ENCODE results near the gene TIMP4. TPM values are rescaled to one million over a fixed set of nuclear protein-coding genes. Genes with fewer than 3 reads are reported as not detected.

TIMP4 gene
- total RNA-seq, result not detected

DNA sequence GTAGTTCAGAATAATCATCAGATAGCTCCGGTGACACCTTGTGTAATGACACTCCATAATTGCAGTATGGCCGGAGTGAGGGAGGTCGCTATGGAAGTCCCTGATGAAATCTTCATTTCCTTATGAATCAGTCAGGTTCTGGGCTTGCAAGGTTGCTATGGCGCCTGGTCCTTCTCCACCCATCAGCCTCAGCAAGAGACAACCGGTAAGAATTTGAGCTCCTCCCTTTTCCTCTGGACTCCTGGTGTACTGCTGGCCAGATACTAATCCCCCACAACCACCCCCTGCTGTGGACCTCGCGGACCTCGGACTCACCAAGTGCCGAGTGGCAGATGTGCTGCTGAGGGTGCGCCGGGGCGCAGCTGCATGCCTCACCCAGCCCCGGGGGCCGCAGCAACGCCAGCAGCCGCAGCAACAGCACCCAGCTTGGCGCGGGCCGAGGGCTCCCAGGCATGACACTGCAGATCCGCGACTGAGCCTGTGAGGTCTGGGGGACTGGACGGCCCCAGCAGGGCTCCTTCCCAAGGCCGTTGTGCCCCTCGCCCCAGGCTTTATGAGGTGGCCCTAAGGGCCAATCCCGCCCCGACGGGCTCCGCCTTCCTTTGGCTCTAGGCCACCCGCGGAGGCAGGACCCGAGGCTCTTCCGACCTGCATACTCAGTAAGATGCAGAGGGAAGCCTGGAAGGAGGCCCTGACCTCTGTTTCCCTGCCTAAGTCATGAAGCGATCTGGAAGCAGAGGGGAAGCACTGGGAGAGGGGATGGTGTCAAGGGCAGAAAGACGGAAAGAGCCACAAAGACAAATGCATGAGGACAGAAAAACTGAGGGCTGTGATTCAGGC is at the start of gene TIMP4:
Gene TIMP4, minus strand, starts transcription at position 526 of the 840 bp plus-strand sequence. Its CDS starts 72 bp downstream, at position 454.
- ChIA-PET CTCF (no interaction called here), POLR2A (no interaction called here)

DNA sequence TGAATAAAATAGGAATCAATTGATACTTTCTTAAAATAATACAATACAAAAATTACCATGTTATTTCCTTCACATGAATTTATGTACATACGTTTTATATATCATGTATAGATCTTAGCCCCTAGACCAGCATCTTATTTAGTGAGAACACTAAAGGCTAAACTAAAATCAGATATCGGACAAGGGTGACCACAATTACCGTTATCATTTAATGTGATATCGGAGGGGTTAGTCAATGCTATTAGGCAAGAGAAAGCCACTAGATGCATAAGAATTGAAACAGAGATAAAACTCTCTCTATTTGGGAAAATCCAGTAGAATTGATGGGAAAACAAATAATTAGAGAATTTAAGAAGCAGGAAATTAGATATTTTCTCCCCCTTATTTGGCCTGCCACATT is 46.5 kb upstream of the TIMP4 start:
- CTCF ChIA-PET, result no interaction called here
- POLR2A ChIA-PET, result no interaction called here

DNA sequence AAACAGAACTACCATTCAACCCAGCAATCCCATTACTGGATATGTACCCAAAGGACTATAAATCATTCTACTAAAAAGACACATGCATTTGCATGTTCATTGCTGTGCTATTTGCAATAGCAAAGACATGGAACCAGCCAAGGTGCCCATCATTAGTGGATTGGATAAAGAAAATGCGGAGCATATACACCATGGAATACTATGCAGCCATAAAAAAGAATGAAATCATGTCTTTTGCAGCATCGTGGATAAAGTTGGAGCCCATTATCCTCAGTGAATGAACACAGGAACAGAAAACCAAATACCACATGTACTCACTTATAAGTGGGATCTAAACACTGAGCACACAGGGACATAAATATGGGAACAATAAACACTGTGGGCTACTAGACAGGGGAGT is 43.1 kb upstream of the TIMP4 start:
- POLR2A ChIA-PET, result no interaction called here
- CTCF ChIA-PET, result no interaction called here

DNA sequence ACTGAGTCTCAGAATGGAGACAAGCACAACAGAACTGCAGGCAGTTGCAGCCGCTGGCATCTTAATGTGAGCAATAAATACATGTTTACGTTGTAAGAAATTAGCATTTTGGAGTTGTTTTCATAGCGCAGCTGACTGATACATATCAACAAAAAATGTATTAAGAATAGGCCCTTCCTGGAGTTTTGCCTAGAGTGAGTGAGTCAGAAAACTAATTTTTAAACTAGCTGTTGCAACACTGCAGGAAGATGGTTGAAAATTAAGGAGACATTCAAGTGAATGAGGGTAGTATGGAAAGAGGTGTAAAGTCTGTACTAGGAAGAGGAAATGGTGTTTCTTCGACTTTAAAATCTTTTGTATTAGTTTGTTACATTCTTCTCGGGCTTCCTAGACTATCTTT is 39.6 kb upstream of the TIMP4 start:
- ChIA-PET POLR2A (no interaction called here), CTCF (interaction anchor here (0.6 kb wide), 1 partner anchor 494 kb away, joined by 3 read pairs; no protein-coding TSS in a partner anchor)

DNA sequence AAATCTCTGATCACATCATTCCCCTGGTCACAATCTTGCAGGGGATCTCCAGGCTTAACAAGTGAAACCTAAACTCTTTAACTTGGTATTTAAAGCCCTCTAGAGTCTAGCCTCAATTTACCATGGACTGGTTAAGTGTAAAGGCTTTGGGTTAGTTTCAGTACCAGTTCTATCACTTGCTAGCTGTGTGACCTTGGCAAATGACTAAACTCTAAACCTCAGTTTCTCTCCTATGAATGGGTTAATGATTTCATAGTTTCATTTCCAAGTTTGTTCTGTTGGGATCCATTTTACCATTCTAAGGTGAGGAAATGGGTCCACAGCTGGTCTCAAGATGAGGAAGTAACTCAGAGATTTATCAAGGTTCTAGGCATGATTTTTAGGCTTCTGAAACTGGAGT is 38.8 kb upstream of the TIMP4 start:
- CTCF ChIA-PET, result no interaction called here
- POLR2A ChIA-PET, result interaction anchor here (0.5 kb wide), 1 partner anchor 272 kb away, joined by 4 read pairs; no protein-coding TSS in a partner anchor

DNA sequence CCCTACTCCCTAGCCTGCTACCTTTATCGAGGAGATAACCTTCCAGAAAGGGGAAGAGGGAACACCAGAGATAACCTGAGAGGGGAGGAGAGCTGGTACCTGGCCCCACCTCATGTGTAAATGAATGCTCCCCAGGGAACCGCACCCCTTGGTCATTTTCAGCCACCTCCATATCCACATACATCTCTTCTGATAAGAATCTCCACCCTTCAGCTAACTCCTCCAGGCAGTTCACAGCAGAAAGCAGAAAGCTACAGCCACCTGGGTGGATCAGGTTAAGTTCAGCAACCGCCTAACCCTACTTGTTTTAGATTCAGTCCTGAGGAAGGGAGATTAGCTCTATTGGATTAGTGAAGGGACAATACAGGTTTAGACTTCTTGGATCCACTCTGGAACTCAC is 38.0 kb upstream of the TIMP4 start:
- POLR2A ChIA-PET, result no interaction called here
- CTCF ChIA-PET, result no interaction called here

DNA sequence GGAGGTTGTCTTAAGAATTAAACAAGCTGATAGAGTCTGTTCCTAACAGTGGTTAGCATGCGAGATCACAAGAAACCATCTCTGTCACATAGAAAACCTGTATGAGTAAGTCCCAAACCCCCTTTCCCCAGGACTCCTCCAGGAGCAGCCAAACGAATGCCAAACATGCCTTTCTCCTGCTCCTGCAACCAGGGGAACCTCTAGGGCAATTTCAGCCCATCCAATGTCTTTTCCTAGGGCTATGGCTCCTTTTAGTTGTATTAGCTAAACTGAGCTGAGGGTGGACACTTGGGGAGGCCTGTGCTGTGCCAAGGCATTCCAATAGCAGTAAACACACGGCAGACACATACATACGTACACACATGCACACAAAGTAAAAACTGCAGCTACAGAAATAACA is 36.5 kb upstream of the TIMP4 start:
- CTCF ChIA-PET, result interaction anchor here (1.2 to 1.5 kb wide), 2 partner anchors 17 to 60 kb away, joined by 3 to 5 read pairs; no protein-coding TSS in a partner anchor
- POLR2A ChIA-PET, result interaction anchor here (0.6 kb wide), 2 partner anchors 70 to 274 kb away, joined by 3 to 16 read pairs; no protein-coding TSS in a partner anchor

DNA sequence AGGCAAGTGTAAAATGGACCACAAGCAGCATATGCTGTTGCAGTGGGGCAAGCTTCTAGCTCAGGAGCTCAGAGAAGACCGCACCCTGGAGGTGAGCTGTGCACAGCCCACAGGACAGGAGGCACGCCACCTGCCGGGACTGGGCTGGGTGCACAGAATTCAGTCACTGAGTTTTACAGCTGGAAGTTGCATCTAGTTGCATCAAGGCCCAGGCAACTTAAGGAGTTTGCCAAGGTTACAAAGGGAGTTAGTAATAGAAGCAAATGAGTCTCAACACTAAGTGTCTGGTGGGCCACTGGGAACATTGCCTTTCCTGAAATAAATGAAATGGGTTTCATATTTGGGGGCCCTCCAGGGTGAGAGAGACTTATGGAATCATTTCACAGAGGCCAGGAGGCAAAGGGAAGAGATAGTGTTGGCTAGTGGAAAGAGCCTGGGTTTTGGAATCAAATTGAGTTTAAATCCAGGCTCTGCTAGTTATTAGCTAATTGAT is 36.0 kb upstream of the TIMP4 start:
- CTCF ChIA-PET, result interaction anchor here (0.7 to 1.5 kb wide), 4 partner anchors 17 to 60 kb away, joined by 3 to 6 read pairs (median 4); no protein-coding TSS in a partner anchor
- POLR2A ChIA-PET, result interaction anchor here (0.6 kb wide), 2 partner anchors 70 to 275 kb away, joined by 3 to 16 read pairs; no protein-coding TSS in a partner anchor

DNA sequence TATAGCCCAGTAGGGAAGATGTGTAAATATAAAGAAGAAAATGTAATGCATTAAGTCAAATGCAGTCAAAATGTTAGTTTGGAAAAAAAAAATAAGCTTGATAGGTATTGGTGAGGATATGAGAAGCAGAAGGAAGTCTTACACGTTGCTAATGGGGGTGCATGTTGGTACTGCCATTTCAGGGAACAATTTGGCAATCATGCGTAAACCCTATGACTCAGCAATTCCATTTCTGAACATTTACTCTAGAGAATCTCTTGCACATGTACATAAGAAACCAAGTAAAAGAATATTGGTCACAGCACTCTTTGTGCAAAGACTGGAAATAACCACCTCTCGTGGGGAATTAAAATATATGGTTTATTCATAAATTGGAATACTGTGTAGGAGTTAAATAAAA is 35.5 kb upstream of the TIMP4 start:
- CTCF ChIA-PET, result interaction anchor here (0.7 to 1.5 kb wide), 4 partner anchors 16 to 59 kb away, joined by 3 to 6 read pairs (median 4); no protein-coding TSS in a partner anchor
- POLR2A ChIA-PET, result no interaction called here

DNA sequence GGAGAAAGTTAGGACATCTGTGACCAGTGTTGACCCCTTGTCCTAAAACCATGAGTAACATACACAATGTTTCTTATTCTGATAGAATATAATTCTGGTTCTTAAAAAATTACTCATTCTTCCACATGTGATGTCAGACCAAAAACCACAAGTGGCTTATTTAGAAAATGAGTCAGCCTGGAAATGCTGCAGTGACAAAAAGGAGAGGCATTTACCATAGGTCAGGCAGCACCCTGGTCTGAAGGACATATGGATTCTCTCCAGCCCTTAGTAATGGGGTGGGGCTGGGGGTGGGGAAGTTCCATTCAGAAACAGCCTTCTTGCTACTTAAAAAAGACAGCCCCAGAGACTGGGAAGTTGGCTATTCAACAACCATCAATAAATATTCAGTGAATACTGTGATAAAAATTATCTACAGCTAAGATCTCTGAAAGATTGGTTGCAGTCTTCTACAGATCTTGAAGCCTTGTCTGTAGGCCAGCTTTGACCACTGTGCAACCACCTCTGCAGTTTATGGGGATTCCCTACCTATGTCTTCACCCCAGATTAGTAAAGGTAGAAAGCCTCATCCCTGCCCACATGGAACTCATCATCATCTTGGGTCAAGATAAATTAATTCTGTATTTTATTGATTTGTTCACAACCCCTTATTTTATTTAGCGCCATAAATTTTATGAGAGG is 34.9 kb upstream of the TIMP4 start:
- CTCF ChIA-PET, result interaction anchor here (1.4 kb wide), 1 partner anchor 55 kb away, joined by 6 read pairs; no protein-coding TSS in a partner anchor
- POLR2A ChIA-PET, result no interaction called here

DNA sequence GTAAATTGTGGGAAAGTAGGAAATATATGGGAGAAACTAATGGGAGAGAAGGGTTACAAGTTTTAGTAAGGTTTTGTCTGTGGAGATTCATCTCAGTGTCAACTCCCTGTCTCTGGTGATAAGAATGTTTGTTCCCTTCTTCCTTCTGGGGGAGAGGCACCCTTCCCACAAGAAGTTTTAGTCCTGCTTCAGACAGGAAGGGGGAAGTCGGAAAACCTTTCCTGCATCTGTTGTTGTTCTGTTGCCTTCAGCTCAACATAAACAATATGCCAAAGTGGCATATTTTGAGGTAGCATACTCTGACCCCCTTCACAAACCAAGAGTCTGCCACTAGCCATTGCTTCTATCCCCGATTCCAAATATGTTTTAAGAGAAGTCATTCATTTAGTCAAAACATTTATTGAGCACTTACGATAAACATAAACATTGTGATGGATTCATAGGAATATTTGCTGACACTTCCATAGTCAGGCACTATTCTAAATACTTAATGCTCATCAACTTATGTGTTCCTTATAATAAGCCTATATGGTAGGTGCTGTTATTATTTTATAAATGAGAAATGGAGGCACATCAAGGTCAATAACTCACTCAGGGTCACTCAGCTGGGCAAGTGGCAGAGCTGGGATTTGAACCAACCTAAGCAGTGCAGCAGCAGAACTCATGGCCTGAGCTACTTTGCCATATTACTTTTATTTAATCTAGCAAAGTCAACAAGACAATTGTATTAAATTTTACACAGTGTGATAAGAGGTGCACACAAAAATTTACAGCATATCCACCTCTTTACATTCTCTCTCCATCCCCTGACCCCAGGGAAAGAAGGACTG is 34.2 kb upstream of the TIMP4 start:
- CTCF ChIA-PET, result interaction anchor here (1.4 kb wide), 1 partner anchor 55 kb away, joined by 6 read pairs; no protein-coding TSS in a partner anchor
- POLR2A ChIA-PET, result no interaction called here

DNA sequence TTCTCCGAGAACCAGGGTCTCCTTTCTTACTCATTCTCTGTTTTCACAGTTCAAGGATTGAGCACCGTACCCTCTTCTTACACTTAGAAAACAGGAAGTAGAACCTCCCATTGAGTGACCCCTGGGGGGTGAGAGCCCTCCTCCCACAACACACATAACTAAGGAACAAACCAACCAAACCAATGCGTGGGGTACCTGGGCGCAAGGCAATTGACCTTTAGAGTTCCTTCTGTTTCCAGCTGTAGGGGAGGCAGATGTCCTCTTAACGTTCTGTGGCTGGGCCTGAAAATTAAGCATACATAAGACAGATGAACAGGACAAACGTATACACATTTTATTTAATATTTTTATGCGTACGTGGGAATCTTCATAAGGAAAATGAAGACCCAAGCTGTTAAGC is 33.5 kb upstream of the TIMP4 start:
- POLR2A ChIA-PET, result no interaction called here
- CTCF ChIA-PET, result no interaction called here

DNA sequence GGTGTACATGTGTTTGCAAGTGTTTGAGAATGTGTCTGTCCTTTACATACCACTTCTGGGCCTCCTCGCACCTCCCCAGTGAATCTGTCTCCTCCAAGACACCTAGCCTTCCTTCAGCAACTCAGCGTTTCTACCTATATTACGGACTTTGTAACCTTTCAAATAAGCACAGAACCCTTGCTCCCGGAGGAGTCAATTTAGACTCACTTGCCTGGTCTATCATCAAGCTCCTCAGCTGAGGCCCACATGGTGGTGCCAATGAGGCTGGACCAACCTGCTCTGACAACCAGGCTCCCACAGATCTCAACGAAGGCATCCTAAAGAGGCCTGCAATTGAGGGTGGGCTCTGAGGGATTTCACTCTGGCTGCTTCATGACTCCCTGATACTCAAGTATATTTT is 32.8 kb upstream of the TIMP4 start:
- POLR2A ChIA-PET, result interaction anchor here (1.3 kb wide), 1 partner anchor 293 kb away, joined by 3 read pairs; the partner anchor contains the start of gene TSEN2
- CTCF ChIA-PET, result no interaction called here

DNA sequence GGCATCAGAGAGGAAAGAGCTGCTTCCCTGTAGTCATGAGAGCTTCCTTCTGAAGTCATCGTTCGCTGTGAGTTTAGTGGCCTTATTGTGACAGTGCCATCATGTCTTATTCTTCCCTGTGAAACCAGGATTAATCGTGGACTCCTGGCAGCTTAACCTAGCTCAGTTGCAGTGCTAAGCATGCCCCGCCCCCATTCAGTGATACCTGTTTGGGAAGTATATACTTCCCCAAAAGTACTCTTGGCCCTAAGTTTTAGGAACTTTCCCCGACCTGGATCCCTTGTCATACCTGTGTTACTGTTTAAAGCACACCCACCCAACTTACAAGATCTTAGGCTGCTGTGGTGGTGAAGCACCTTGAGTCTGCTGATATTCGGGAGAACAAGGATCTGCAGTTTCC is 32.1 kb upstream of the TIMP4 start:
- CTCF ChIA-PET, result no interaction called here
- POLR2A ChIA-PET, result interaction anchor here (1.3 kb wide), 1 partner anchor 293 kb away, joined by 3 read pairs; the partner anchor contains the start of gene TSEN2

DNA sequence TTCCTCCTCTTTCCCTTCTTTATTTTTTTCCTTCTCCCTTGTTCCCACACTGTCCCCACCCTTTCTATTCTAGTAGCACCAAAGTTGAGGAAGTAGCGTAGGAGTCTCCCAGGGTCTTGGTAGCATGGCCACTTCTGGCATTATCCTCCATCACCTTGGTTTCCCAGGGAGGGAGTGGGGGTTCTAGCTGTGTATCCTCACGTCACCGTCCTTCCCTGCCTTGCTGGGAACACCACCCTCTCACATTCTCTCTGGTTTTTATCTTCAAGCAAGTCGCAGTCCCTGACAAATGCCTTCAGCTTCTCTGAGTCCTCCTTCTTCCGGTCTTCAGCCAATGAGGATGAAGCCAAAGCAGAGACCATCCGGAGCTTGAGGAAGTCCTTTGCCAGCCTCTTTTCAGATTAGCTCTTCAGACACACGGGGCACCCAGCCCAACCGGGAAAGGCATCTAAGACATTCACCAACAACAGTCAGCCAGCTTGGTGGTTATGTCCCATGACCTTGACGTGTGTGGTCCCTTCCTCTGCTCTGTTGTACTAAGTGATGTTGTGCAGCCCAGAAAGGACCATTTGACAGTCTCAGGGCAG is 31.6 kb upstream of the TIMP4 start:
- CTCF ChIA-PET, result no interaction called here
- POLR2A ChIA-PET, result interaction anchor here (1.3 kb wide), 1 partner anchor 294 kb away, joined by 3 read pairs; the partner anchor contains the start of gene TSEN2

DNA sequence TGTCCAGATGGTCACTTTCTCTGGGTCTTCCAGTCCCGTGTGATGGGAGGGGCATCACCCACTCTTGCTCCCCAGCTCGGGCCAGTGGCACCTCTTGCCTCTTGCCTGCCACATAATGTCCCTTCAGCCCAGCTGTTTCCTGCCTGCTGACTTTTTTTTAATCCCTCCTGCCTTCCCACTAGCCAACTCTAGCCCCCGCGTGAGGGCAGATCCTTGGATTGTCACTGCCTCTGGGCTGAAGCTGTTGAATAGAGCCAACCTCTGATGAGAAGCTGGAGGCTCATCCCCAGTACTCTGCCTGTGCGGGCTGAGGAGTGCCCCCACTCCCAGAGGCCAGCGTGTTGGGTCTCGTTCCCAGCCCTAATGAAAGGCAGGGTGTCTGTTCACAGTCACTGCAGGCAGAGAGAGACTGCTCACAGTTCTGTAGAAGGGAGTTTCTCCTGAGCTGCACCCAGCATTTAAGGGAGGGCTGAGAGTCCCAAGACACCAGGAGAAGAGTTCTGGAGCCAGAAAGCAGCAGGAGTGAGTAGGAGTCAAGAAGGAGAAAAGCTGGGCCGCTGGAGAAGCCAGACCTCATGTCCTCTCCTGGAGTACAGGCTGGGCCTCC is 30.1 kb upstream of the TIMP4 start:
- ChIA-PET POLR2A (no interaction called here), CTCF (interaction anchor here (1.4 to 4.6 kb wide), 2 partner anchors 10 to 12 kb away, joined by 3 to 17 read pairs; no protein-coding TSS in a partner anchor)

DNA sequence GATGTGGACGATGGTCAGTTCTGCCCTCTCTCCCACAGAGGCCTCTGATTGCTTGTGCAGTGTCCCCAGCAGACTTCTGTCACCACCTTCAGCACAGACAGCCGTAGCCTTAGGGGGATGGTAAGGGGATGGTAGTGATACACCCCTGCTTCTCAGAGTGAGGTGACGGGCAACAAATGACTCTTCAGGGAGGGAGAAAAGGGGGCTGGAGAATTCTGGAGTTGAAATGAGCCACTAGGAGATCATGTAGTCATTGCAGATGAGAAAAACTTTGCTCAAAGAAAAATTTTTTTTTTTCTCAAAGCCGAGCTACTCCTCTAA is 29.6 kb upstream of the TIMP4 start:
- CTCF ChIA-PET, result interaction anchor here (1.0 to 4.6 kb wide), 4 partner anchors 9 to 53 kb away, joined by 3 to 17 read pairs (median 4); no protein-coding TSS in a partner anchor
- POLR2A ChIA-PET, result interaction anchor here (1.5 kb wide), 1 partner anchor 296 kb away, joined by 5 read pairs; the partner anchor contains the start of gene TSEN2
